ENCODE measurements around the gene SETD5. TPM values are rescaled to one million over a fixed set of nuclear protein-coding genes. Genes with fewer than 3 reads are reported as not detected.

The SETD5 gene, protein sequence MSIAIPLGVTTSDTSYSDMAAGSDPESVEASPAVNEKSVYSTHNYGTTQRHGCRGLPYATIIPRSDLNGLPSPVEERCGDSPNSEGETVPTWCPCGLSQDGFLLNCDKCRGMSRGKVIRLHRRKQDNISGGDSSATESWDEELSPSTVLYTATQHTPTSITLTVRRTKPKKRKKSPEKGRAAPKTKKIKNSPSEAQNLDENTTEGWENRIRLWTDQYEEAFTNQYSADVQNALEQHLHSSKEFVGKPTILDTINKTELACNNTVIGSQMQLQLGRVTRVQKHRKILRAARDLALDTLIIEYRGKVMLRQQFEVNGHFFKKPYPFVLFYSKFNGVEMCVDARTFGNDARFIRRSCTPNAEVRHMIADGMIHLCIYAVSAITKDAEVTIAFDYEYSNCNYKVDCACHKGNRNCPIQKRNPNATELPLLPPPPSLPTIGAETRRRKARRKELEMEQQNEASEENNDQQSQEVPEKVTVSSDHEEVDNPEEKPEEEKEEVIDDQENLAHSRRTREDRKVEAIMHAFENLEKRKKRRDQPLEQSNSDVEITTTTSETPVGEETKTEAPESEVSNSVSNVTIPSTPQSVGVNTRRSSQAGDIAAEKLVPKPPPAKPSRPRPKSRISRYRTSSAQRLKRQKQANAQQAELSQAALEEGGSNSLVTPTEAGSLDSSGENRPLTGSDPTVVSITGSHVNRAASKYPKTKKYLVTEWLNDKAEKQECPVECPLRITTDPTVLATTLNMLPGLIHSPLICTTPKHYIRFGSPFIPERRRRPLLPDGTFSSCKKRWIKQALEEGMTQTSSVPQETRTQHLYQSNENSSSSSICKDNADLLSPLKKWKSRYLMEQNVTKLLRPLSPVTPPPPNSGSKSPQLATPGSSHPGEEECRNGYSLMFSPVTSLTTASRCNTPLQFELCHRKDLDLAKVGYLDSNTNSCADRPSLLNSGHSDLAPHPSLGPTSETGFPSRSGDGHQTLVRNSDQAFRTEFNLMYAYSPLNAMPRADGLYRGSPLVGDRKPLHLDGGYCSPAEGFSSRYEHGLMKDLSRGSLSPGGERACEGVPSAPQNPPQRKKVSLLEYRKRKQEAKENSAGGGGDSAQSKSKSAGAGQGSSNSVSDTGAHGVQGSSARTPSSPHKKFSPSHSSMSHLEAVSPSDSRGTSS (N-terminal part only)
- total RNA-seq (29.8 and 53.7 TPM in 2 replicates), polyA plus RNA-seq (39.5 and 62.5 TPM in 2 replicates), polyA minus RNA-seq (ENCODE audit: low replicate concordance) (75.8 and 88.6 TPM in 2 replicates)
- polyA plus RNA-seq (2012): 26.6 and 49.8 TPM in 2 replicates

DNA sequence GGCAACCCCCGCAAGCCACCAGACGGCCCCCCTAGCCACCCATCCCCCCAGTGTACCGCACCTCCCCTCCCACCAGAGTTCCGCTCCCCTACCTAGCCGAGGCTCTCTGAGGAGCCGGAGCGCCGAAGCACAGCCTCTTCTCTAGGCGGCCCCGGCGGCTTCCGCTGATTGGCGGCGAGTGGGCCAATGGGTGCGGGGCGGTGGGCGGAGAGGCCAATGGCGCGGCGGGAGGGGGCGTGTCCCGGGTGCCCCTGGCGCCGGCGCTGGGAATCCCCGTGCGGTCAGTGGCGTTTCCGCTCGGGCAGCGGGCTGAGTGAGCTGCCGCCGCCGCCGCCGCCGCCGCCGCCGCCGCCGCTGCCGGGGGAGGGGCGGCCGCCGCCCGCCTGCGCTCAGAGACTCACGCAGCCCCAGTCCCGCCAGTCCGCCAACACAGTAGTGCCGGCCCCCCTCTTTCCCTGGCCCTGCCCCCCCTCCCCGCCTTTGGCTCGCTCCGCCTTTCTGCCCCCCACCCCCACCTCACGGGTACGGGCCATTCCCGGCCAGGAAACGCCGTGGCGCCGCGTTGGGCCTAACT lies at the start of gene SETD5:
TSS of gene SETD5 (plus strand) at position 284 of the 574 bp plus-strand sequence. CDS start 31,324 bp downstream, outside the sequence.
- DNase-seq (ENCODE audit: low read depth in 2 of 2): peak; percentile 93 to 96
- Histone ChIP-seq H3K27ac (ENCODE audit: insufficient read depth, low read length) (peak within 1 kb of the TSS; percentile 99), H3K9me3 (ENCODE audit: control insufficient read depth, insufficient read depth, low read depth, low read length) (no peaks in the 10 kb centered on the region), H4K20me1 (ENCODE audit: control insufficient read depth, extremely low read depth, insufficient read depth, low read length) (peaks cover 19% of the 10 kb centered on the region), H3K36me3 (ENCODE audit: control insufficient read depth, insufficient read depth, low read length) (peaks cover 3% of the 10 kb centered on the region), H2AFZ (ENCODE audit: low read length) (no peak within 1 kb of the TSS), H3K4me3 (replicated peaks in 1 of 4; ENCODE audit: control extremely low read depth in 1 of 4, insufficient read depth in 1 of 4, low read depth in 3 of 4, low read length in 4 of 4) (peak within 1 kb of the TSS; percentile 96 to 99 (median 98)), H3K27me3 (ENCODE audit: control insufficient read depth, insufficient read depth, low read length) (no peaks in the 10 kb centered on the region), H3K4me1 (ENCODE audit: control insufficient read depth, extremely low read depth, insufficient read depth, low read length) (peaks cover 11% of the 10 kb centered on the region), H3K4me2 (ENCODE audit: extremely low read depth, insufficient read depth, low read length) (peak within 1 kb of the TSS; percentile 90), H3K9ac (ENCODE audit: insufficient read depth, low read length) (peak within 1 kb of the TSS; percentile 99), H3K79me2 (ENCODE audit: control insufficient read depth, insufficient read depth, low read length) (peaks cover 85% of the 10 kb centered on the region)
- TF ChIP-seq, protein P1, sequence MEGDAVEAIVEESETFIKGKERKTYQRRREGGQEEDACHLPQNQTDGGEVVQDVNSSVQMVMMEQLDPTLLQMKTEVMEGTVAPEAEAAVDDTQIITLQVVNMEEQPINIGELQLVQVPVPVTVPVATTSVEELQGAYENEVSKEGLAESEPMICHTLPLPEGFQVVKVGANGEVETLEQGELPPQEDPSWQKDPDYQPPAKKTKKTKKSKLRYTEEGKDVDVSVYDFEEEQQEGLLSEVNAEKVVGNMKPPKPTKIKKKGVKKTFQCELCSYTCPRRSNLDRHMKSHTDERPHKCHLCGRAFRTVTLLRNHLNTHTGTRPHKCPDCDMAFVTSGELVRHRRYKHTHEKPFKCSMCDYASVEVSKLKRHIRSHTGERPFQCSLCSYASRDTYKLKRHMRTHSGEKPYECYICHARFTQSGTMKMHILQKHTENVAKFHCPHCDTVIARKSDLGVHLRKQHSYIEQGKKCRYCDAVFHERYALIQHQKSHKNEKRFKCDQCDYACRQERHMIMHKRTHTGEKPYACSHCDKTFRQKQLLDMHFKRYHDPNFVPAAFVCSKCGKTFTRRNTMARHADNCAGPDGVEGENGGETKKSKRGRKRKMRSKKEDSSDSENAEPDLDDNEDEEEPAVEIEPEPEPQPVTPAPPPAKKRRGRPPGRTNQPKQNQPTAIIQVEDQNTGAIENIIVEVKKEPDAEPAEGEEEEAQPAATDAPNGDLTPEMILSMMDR (conservative IDR thresholded peaks at IDR 0.05 in 1 of 2, IDR thresholded peaks at IDR 0.05 in 1 of 2; ENCODE audit: low read depth in 1 of 2, low read length in 2 of 2): no peak
- TF ChIP-seq EZH2 (IDR thresholded peaks at IDR 0.05; ENCODE audit: low read length, missing control alignments): no peak

GRCh38 chr3:9347887-9348286 lies 49.5 kb upstream of the SETD5 start:
- Histone ChIP-seq H3K4me1 (ENCODE audit: control insufficient read depth, extremely low read depth, insufficient read depth, low read length) (peaks cover 23% of the 10 kb centered on the region), H3K9me3 (ENCODE audit: control insufficient read depth, insufficient read depth, low read depth, low read length) (no peaks in the 10 kb centered on the region), H3K9ac (ENCODE audit: insufficient read depth, low read length) (no peak overlapping the region), H3K27me3 (ENCODE audit: control insufficient read depth, insufficient read depth, low read length) (no peaks in the 10 kb centered on the region), H3K79me2 (ENCODE audit: control insufficient read depth, insufficient read depth, low read length) (no peaks in the 10 kb centered on the region), H3K4me2 (ENCODE audit: extremely low read depth, insufficient read depth, low read length) (no peak overlapping the region), H3K27ac (ENCODE audit: insufficient read depth, low read length) (peak overlapping the region; percentile 33), H3K36me3 (ENCODE audit: control insufficient read depth, insufficient read depth, low read length) (no peaks in the 10 kb centered on the region), H3K4me3 (replicated peaks in 1 of 4; ENCODE audit: control extremely low read depth in 1 of 4, insufficient read depth in 1 of 4, low read depth in 3 of 4, low read length in 4 of 4) (no peak overlapping the region), H2AFZ (ENCODE audit: low read length) (no peak overlapping the region), H4K20me1 (ENCODE audit: control insufficient read depth, extremely low read depth, insufficient read depth, low read length) (no peaks in the 10 kb centered on the region)
- DNase-seq (ENCODE audit: low read depth in 2 of 2): peak; percentile 47 to 97
- TF ChIP-seq, protein P1 (conservative IDR thresholded peaks at IDR 0.05 in 1 of 2, IDR thresholded peaks at IDR 0.05 in 1 of 2; ENCODE audit: low read depth in 1 of 2, low read length in 2 of 2): no peak
- no peak for TF ChIP-seq EZH2 (IDR thresholded peaks at IDR 0.05; ENCODE audit: low read length, missing control alignments)

All from fibroblast of lung (primary cell).